ENCODE data around the gene DHRS12.

DHRS12 gene

GRCh38 chr13:51781246-51782022 lies 22.5 kb downstream of the DHRS12 start:
- peak; percentile 24 for DNase-seq

GRCh38 chr13:51780099-51780498 lies 23.9 kb downstream of the DHRS12 start:
- no peak for DNase-seq

DNA sequence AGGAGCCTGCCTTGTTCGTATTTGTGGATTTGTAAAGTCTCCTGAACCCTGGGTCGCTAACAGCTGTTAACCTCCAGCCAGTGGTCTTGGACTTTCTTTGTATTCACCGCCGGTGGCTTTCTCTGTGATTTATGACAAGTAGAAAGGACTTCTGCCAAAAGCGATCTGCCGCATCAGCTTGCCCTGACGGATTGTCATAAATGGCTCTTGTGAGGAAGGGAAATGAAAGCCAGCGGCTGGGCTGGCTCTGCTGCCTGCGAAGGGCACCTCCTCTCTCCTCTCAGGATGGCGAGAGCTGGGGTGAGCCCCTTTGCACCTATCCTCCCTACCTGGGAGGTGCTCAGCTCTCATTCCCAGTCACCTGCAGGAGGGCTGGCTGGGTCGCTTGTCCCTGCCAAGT lies 25.6 kb downstream of the DHRS12 start:
- no peak for DNase-seq

DNA sequence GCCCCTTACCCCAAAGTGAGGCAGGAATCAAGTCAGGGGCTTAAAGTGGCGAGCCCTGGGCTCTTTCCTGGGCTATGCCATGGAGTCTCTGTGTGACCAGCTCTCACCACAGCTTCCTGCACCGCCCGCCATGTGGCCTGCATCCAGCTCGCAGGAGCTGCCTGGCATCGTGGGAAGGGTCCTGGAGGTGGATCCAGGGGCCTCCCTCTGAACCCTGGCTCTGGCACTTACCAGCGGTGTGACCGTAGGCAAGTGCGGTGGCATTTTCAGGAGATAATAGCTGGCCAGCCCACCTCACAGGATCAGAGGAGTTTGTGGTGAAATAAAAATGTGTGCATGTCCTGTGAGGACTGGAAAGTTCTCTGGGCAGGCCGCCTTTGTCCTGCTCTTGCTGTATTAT lies 26.0 kb downstream of the DHRS12 start:
- no peak for DNase-seq

GRCh38 chr13:51776179-51776578 lies 27.8 kb downstream of the DHRS12 start:
- DNase-seq: no peak

DNA sequence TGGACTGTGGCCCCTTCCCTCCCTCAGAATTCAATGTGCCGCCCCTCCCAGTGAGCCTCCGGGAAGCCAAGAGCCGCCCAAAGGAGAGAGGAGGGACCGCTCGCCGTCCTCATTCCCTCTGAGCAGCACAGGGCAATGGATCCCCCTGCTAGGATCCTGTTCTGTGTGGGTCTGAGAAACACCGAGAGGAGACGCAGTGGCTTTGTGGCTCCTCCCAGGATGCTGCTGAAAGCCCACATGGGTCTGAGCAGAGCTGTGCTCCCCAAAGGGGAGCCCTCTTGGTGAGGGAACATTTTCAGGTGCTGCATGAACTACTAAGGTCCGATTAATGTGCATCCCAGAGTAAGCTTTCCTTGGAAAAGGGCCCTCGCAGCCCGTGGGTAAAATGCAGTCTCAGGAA lies 30.4 kb downstream of the DHRS12 start:
- no peak for DNase-seq

GRCh38 chr13:51772781-51773180 lies 31.2 kb downstream of the DHRS12 start:
- no peak for DNase-seq

DNA sequence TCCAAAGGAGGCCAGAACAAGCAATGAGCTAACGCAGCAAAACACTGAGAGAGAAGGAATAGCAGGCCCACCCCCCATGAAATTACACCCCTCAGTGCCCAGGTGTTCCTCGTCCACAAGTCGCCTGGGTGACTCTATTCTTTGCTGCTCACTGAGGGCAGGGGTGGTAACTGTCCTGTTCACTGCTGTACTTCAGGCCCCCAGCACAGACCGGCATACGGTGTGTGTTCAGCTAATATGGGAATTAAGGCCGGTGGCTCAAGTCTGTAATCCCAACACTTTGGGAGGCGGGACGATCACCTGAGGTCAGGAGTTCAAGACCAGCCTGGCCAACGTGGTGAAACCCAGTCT lies 31.9 kb downstream of the DHRS12 start:
- no peak for DNase-seq

DNA sequence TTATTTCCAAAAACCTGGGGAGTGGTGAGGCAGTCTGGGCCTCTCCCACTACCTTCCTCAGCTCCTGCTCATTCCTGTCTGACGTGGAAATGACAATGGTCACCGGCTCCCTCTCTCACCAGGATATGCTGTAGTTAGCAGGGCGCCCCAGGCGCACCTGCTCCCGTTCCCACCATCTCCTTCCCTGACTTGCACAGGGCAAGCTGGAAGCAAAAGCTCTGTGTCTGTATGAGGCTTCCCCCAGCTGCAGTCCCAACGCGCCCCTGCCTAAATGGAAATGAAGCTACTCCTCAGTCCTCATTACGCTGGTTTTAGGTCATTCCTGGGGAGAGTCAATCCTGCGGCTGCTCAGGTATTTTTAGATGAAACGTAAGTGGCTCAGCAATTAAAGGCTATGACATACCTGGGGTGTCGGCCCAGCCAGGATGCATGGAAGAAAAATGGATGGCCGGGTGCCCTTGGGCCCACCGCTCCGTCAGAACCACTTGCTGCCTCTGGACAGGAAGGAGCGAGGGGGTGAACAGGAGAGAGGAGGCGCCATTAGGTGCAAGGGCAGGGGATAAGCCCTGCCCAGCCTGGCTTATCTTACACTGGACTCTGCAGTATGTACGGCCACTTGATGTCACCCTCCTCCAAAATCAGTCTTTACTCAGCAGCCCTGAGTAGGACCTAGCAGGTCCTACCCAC lies 32.4 kb downstream of the DHRS12 start:
- DNase-seq: no peak

- DNase-seq: no peak
These were observed 33.1 kb downstream of the DHRS12 start for GRCh38 chr13:51770681-51771417.

GRCh38 chr13:51770160-51770559 lies 33.8 kb downstream of the DHRS12 start:
- no peak for DNase-seq

- no peak for DNase-seq
These were observed 34.4 kb downstream of the DHRS12 start for GRCh38 chr13:51769455-51770127.

DNA sequence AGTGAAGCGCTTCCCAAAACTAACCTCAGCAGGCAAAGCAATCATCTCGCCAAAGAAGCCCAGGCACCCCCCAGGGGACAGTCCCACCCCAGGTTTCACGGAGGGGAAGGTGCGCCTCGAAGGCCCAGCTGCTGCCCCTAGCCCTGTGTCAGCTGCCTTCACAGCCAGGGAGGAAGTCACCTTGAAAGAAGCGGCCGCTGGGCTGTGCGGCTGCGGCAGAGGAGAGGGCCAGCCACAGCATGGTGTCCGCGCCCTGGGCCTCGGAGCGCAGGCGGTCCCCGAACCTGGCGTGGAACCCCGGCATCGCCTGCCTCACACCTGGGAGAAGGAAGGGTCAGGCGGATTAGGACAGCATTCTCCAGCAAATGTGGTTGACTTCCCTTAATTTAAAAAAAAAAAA lies 35.0 kb downstream of the DHRS12 start:
- DNase-seq: no peak

GRCh38 chr13:51768378-51768921 lies 35.5 kb downstream of the DHRS12 start:
- DNase-seq: no peak

DNA sequence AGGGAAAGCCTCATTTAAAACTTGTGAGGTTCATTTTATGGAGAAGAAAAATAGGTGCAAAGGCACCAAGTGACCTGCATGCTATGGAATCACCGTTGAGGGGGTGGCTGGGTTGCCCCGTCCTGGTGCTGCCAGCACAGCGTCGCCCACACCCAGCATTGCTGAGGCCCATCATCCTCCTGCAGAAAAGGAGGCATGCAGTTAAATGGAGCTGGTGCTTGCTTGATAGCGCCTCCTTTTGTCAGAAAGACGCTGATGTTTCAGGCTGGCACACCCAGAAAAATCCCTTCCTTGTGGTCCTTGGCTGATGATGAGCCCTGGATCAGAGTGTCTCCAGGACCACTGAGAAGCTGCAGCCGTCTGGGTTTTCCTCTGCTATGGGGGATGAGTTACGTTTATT lies 36.9 kb downstream of the DHRS12 start:
- DNase-seq: no peak

- DNase-seq: no peak
These were observed 38.8 kb downstream of the DHRS12 start for GRCh38 chr13:51765142-51765515.

- DNase-seq: peak; percentile 46
These were observed 39.5 kb downstream of the DHRS12 start for GRCh38 chr13:51764184-51765141.

DNA sequence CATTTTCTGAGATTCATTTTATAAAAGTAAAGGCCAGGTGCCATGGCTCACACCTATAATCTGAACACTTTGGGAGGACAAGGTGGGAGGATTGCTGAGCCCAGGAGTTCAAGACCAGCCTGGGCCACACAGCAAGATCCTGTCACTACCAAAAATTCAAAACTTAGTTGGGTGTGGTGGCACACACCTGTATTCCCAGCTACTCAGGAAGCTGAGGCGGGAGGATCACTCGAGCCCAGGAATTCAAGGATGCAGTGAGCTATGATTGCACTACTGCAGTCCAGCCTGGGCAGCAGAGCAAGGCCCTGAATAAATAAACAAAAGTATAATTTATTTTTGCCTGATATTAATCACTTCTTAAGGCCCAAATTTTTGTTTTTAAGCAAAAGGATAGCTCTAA lies 40.5 kb downstream of the DHRS12 start:
- DNase-seq: no peak

DNA sequence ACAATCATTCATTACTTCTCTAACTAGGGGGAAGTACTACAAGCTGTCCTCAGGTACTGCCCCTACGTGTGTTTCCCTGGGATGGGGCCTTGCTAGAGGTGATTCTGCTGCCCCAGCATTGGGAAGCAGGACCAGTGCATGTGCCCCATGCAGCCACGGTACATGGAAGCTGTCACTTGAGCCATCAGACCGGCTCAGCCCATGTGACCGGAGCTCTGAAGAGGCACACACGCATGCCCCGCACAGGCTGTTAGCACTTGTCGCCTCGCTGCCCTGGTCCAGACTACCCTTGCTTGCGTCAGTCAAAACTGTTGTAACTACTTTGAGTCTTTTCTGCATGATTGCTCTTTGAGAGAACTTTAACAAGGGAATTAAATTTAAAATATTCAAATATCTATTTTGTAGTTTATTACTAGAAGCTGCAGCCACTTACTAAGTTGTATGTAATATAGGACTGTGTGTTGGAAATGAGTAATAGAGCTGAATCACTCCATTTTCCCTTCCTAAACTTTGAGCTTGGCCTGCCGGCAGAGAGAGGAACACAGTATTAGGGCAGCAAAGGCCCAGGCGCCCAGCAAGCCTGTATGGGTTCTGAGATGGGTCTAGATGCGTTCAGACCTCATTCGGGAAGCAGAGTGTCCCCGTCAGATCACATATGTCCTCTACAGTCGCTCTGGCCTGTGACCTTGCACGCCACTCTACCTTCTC lies 42.2 kb downstream of the DHRS12 start:
- no peak for DNase-seq

GRCh38 chr13:51760592-51760991 lies 43.4 kb downstream of the DHRS12 start:
- no peak for DNase-seq

GRCh38 chr13:51759240-51759639 lies 44.7 kb downstream of the DHRS12 start:
- DNase-seq: no peak
